HepG2 (cell line): Measurements from ENCODE around the gene EDC3. TPM values are rescaled to one million over a fixed set of nuclear protein-coding genes. Genes with fewer than 3 reads are reported as not detected.

ENCODE experiments used
- ATAC-seq: fragments of 200-7000 bp; cut with Tn5 transposase; 3 replicates; pipeline ENCODE4 v1.9.1; 2020; ENCODE audit warnings: mild to moderate bottlenecking, moderate library complexity
- BruUV-seq: library from RNA; stranded (reverse); fragments of 400-500 nt; replicated peaks from 2 replicates; lab custom pipeline; 2021; lab: Mats Ljungman, UMichigan
- CTCF ChIA-PET: fragments of 300-600 bp; formaldehyde crosslinking; extraction: SDS; loops from one replicate; lab custom pipeline; 2021; ENCODE audit warnings: low total read pairs, inconsistent platforms, low intra/inter-chr PET ratio; lab: Yijun Ruan, JAX
- POLR2A ChIA-PET: fragments of 350-600 bp; sonication (Branson Sonifier 250); formaldehyde crosslinking; loops from one replicate; lab custom pipeline; 2020; ENCODE audit warnings: antibody characterized with exemption, inconsistent platforms; lab: Yijun Ruan, JAX
- DNase-seq: peaks from one replicate; pipeline ENCODE4 v3.0.0-alpha.2; 2015; ENCODE audit warnings: low spot score
- FAIRE-seq: peaks from 3 replicates; lab custom pipeline; 2011; peaks lifted over from hg19 to GRCh38; lab: Jason Lieb, UNC
- H2AFZ ChIP-seq: one replicate; pipeline ENCODE4 v1.6.1; 2011; ENCODE audit warnings: low read length, inconsistent platforms
- H3K27ac ChIP-seq: fragments of 300-600 bp; 3 replicates; pipeline ENCODE4 v1.8.0; 2011; ENCODE audit warnings: mixed run types, mild to moderate bottlenecking, mixed read lengths, low read length, inconsistent platforms; ENCODE audit not compliant: insufficient read depth; ENCODE audit errors: extremely low read length
- H3K27me3 ChIP-seq, 2 experiments: fragments of 200-600 bp in 1 of 2; 2 replicates in 1 of 2; 3 replicates in 1 of 2; pipeline versions ENCODE4 v1.6.0 to v1.8.0; 2011; ENCODE audit warnings: low read length in 2 of 2, mild to moderate bottlenecking in 2 of 2, moderate library complexity in 2 of 2, inconsistent platforms in 1 of 2; ENCODE audit not compliant: insufficient read depth in 2 of 2, control insufficient read depth in 1 of 2
- H3K36me3 ChIP-seq, 2 experiments: fragments of 200-600 bp in 1 of 2; replicated peaks in 1 of 2; 2 replicates in 1 of 2; 3 replicates in 1 of 2; pipeline versions ENCODE4 v1.5.1 to v1.8.0; 2011; ENCODE audit warnings: low read length in 2 of 2, inconsistent platforms in 1 of 2; ENCODE audit not compliant: insufficient read depth in 2 of 2, control insufficient read depth in 1 of 2
- H3K4me1 ChIP-seq: 2 replicates; pipeline ENCODE4 v1.5.1; 2012; ENCODE audit warnings: low read length, inconsistent platforms; ENCODE audit not compliant: insufficient read depth
- H3K4me2 ChIP-seq: 2 replicates; pipeline ENCODE4 v1.6.0; 2011; ENCODE audit warnings: low read depth, low read length, inconsistent platforms
- H3K4me3 ChIP-seq, 3 experiments: fragments of 200-600 bp in 1 of 3; sonication (generic), shearing (Covaris generic) in 1 of 3; replicated peaks in 1 of 3; 2 replicates each; pipeline ENCODE4 v1.5.1; 2011 to 2016; ENCODE audit warnings: low read length in 3 of 3, inconsistent platforms in 2 of 3, low read depth in 2 of 3, mild to moderate bottlenecking in 2 of 3, control low read depth in 1 of 3, mixed read lengths in 1 of 3; ENCODE audit not compliant: insufficient read depth in 1 of 3
- H3K79me2 ChIP-seq: one replicate; pipeline ENCODE4 v1.6.1; 2011; ENCODE audit warnings: low read length, inconsistent platforms; ENCODE audit not compliant: insufficient read depth
- H3K9ac ChIP-seq: 2 replicates; pipeline ENCODE4 v1.6.0; 2011; ENCODE audit warnings: mild to moderate bottlenecking, low read depth, low read length, inconsistent platforms; ENCODE audit not compliant: insufficient read depth
- H3K9me3 ChIP-seq: 2 replicates; pipeline ENCODE4 v1.5.1; 2012; ENCODE audit warnings: mild to moderate bottlenecking, low read length
- H4K20me1 ChIP-seq: 2 replicates; pipeline ENCODE4 v1.6.0; 2011; ENCODE audit warnings: inconsistent platforms, mild to moderate bottlenecking, low read length, moderate library complexity; ENCODE audit not compliant: insufficient read depth
- CC2D1A ChIP-seq: sonication (generic); formaldehyde crosslinking; IDR thresholded peaks from 2 replicates; pipeline ENCODE4 v1.8.1; 2023; ENCODE audit warnings: mild to moderate bottlenecking, missing genetic modification reagents
- GMEB1 ChIP-seq: sonication (generic); formaldehyde crosslinking; IDR thresholded peaks from 2 replicates; pipeline ENCODE4 v1.5.1; 2020; ENCODE audit warnings: missing genetic modification reagents, mild to moderate bottlenecking, borderline replicate concordance
- JUND ChIP-seq: sonication (generic); formaldehyde crosslinking; IDR thresholded peaks from 2 replicates; pipeline ENCODE4 v1.8.0; 2022; ENCODE audit warnings: mild to moderate bottlenecking, missing genetic modification reagents
- MXD4 ChIP-seq: IDR thresholded peaks from 2 replicates; pipeline ENCODE4 v1.6.1; 2016; ENCODE audit warnings: mild to moderate bottlenecking, missing biosample characterization, missing genetic modification reagents
- PBX3 ChIP-seq: sonication (generic); formaldehyde crosslinking; IDR thresholded peaks from 2 replicates; pipeline ENCODE4 v1.8.1; 2023; ENCODE audit warnings: missing genetic modification reagents, inconsistent platforms, borderline replicate concordance
- PRDM4 ChIP-seq: sonication (generic); formaldehyde crosslinking; IDR thresholded peaks from 2 replicates; pipeline ENCODE4 v1.9.0; 2021; ENCODE audit warnings: missing genetic modification reagents, borderline replicate concordance
- SIN3B ChIP-seq: fragments of 150-350 bp; IDR thresholded peaks from 2 replicates; pipeline ENCODE4 v1.6.1; 2014; ENCODE audit warnings: low read length
- ZMAT3 ChIP-seq: sonication (generic); formaldehyde crosslinking; conservative IDR thresholded peaks from 2 replicates; pipeline ENCODE4 v1.7.0; 2021; ENCODE audit warnings: missing genetic modification reagents
- ZNF10 ChIP-seq: sonication (generic); formaldehyde crosslinking; IDR thresholded peaks from 2 replicates; pipeline ENCODE4 v1.4.0; 2020; ENCODE audit warnings: mild to moderate bottlenecking, low read depth, missing genetic modification reagents, borderline replicate concordance
- ZNF639 ChIP-seq: conservative IDR thresholded peaks from 2 replicates; pipeline ENCODE4 v1.6.1; 2018; ENCODE audit warnings: missing genetic modification reagents
- ZNF75D ChIP-seq: sonication (generic); formaldehyde crosslinking; IDR thresholded peaks from 2 replicates; pipeline ENCODE4 v1.8.1; 2023; ENCODE audit warnings: missing genetic modification reagents, mild to moderate bottlenecking, borderline replicate concordance
- ZNF841 ChIP-seq: sonication (generic); formaldehyde crosslinking; IDR thresholded peaks from 2 replicates; pipeline ENCODE4 v1.8.1; 2023; ENCODE audit warnings: missing genetic modification reagents, borderline replicate concordance
- WGBS: methylation state at CpG from one replicate; pipeline ENCODE4 v1.1.6; 2017; ENCODE audit warnings: low lambda C conversion rate; 5-methylcytosine and 5-hydroxymethylcytosine counted together
- in situ Hi-C: cut with HindIII; loops from 2 replicates; pipeline ENCODE4 v1.10.0; 2017; ENCODE audit warnings: low pct_unique_long_range_greater_than_20kb; ENCODE audit not compliant: extremely low pct_ligation_motif_present
- intact Hi-C: fragments of 100-400 bp; cut with micrococcal nuclease; formaldehyde crosslinking; loops from one replicate; pipeline ENCODE4 v1.10.0; 2022; ENCODE audit not compliant: unreplicated experiment
- polyA plus RNA-seq, 8 experiments: library from polyadenylated mRNA; depleted of rRNA in 3 of 8; stranded (reverse) in 7 of 8; unstranded in 1 of 8; fragments of >200 nt; fragmentation: Illumina TruSeq in 4 of 8; extraction: Trizol in 4 of 8; gene quantifications; 2 replicates each; pipeline versions ENCODE4 v1.2.1 to v1.2.3, GENCODE V29; 2011 to 2016; ENCODE audit warnings: low read depth in 4 of 8, missing spikeins in 1 of 8, mixed read lengths in 1 of 8; ENCODE audit not compliant: insufficient read depth in 1 of 8
- total RNA-seq, 5 experiments: library from RNA; depleted of rRNA; stranded (reverse); fragments of >200 nt; fragmentation: Illumina TruSeq; extraction: Trizol; gene quantifications; 2 replicates each; pipeline ENCODE4 v1.2.3, GENCODE V29; 2016; ENCODE audit warnings: low read depth in 1 of 5

Gene EDC3
- total and polyA plus RNA-seq, 2 of the 13 experiments (the other 11 are each of a cell fraction or from before 2014, with no cell fraction given): 17.4 to 32.0 TPM

- TF ChIP-seq ZNF639 (CRISPR knock-in tag) (no peak), ZNF10 (CRISPR knock-in tag) (no peak), ZNF75D (no peak), MXD4 (CRISPR knock-in tag) (no peak)
Measured at GRCh38 chr15:74646480-74646879, 49.3 kb downstream of the EDC3 start (continued).

GRCh38 chr15:74643665-74644204 is 52.1 kb downstream of the EDC3 start:
- Histone ChIP-seq H3K4me1 (no peaks in the 10 kb centered on the region), H3K79me2 (peaks cover 2% of the 10 kb centered on the region), H3K4me2 (no peak overlapping the region), H3K27ac (no peak overlapping the region), H4K20me1 (0 out of 2 replicates have a peak, but pooled peaks cover 2% of the 10 kb centered on the region), H3K4me3 (no peak overlapping the region), H3K9me3 (no peaks in the 10 kb centered on the region), H3K27me3 (no peaks in the 10 kb centered on the region), H2AFZ (no peak overlapping the region), H3K9ac (no peak overlapping the region), H3K36me3 (peaks cover 17 to 71% of the 10 kb centered on the region in 2 experiments; a peak in 4 of 5 replicates)
- no TSS peak for BruUV-seq
- ChIA-PET CTCF (no interaction called here), POLR2A (no interaction called here)
- FAIRE-seq (no peak), DNase-seq (no peak), ATAC-seq (no peak)
- WGBS: 92% methylated on average over 2 of the region's 2 CpGs
- intact Hi-C loops: no loop called here
- in situ Hi-C loops: no loop called here
- TF ChIP-seq CC2D1A (CRISPR knock-in tag) (no peak), SIN3B (no peak), JUND (CRISPR knock-in tag) (no peak), ZNF841 (CRISPR knock-in tag) (no peak), PRDM4 (CRISPR knock-in tag) (no peak), ZMAT3 (CRISPR knock-in tag) (no peak), GMEB1 (CRISPR knock-in tag) (no peak), PBX3 (CRISPR knock-in tag) (no peak)
